Keratinocyte (primary cell): ENCODE data around the gene INPP4B.

ENCODE experiments used
- CTCF ChIP-seq, 3 experiments: IDR thresholded peaks in 1 of 3; conservative IDR thresholded peaks in 1 of 3; optimal IDR thresholded peaks in 1 of 3; 2 replicates in 2 of 3; 3 replicates in 1 of 3; pipeline versions ENCODE3 to v1.5.1; 2011; ENCODE audit warnings: low read length in 3 of 3, mild to moderate bottlenecking in 3 of 3, moderate library complexity in 2 of 3, control low read depth in 1 of 3, inconsistent platforms in 1 of 3; ENCODE audit not compliant: insufficient read depth in 2 of 3; ENCODE audit errors: extremely low read depth in 1 of 3
- EZH2 ChIP-seq: IDR thresholded peaks from one replicate; pipeline ENCODE4 v1.6.1; 2012; ENCODE audit warnings: inconsistent platforms, mild to moderate bottlenecking, low read length, moderate library complexity

GRCh38 chr4:142363686-142364085 lies 482.4 kb downstream of the INPP4B start:
- TF ChIP-seq CTCF (optimal IDR thresholded peaks at IDR 0.05 in 1 of 3, IDR thresholded peaks at IDR 0.05 in 1 of 3, conservative IDR thresholded peaks at IDR 0.05 in 1 of 3; ENCODE audit: extremely low read depth in 1 of 3, insufficient read depth in 2 of 3, low read length in 3 of 3) (no peak), EZH2 (no peak)
